HG03457 (cell line): Measurements from ENCODE around the gene SSTR3.

Experiments used
- ATAC-seq: cut with Tn5 transposase; IDR thresholded peaks from one replicate; pipeline ENCODE4 v1.9.1; 2021; ENCODE audit warnings: moderate number of reproducible peaks; ENCODE audit not compliant: unreplicated experiment

The SSTR3 gene

DNA sequence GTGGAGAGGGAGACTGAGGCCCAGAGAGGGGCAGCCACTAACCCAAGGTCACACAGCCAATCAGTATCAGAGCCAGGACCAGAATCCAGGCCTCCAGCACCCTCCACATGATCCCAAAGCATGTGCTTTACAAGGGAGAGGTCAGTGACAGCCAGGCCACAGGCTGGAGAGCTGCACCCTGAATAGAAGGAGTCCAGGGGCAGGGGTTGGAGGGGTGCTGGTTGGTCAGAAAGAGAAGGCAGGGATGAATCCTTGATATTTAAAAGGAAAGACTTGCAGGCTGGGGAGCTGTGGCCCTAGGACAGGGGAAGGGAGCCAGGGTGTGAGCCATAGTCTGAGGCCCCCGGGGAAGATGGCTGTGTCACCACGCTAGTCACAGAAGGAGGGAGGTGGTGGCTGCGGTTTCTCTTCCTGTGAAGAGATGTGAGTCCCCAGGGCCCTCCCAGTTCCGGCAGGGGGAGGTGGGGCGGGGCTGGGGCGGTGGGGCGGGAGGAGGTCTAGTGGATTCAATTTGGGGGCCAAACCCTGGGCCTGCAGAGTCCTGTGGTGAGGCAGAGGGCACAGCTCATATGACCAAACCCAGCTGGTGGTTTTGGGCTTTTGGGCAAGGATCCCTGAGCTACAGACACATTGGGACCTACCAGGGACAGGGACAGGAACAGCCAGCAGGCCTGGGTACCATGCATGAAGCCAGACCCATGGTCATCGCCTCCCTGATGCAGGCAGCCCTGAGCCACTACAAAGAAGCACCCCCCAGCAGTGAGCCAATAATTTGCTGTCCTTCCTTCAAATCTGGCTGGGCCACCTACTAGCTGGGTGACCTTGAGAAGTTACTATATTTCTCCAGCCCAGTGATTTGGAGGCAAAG, 17.8 kb upstream of the SSTR3 start:
- ATAC-seq: no peak

DNA sequence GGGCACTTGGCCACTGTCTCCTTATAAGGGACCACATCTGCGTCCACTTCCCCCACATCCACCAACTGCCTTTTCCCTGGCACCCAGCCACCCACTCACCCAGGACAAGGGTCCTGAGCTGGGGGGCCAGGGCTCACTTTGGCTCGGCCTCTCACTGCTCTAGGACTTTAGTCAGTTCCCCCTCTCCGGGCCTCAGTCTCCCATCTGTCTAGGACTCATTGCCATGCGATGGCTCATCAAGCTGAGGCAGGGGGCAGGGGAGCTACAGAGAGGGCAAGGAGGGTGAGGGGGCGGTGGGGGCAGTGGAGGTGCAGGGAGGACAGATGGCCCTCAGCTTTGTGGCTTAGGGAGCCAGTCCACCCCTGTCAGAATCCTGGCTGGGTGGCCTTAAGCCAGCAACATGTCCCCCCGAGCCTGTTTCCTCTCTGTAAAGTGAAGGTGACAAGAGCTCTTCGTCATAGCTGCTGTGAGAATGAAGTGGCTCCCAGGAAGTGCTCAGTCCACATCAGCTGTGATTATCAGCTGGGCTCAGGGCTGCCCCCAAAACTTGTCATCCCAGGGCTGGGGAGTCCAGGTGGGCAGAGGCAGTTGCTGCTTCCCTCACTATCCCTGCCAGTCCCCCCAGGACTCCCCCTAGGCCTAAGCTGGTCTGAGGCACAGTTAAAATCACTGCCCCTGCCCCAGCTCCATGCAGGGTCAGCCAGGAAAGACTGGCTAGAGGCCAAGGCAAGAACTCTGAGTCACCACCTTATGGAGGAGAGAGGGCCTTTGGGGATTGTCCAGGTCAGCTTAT, 16.9 kb upstream of the SSTR3 start:
- ATAC-seq: no peak

DNA sequence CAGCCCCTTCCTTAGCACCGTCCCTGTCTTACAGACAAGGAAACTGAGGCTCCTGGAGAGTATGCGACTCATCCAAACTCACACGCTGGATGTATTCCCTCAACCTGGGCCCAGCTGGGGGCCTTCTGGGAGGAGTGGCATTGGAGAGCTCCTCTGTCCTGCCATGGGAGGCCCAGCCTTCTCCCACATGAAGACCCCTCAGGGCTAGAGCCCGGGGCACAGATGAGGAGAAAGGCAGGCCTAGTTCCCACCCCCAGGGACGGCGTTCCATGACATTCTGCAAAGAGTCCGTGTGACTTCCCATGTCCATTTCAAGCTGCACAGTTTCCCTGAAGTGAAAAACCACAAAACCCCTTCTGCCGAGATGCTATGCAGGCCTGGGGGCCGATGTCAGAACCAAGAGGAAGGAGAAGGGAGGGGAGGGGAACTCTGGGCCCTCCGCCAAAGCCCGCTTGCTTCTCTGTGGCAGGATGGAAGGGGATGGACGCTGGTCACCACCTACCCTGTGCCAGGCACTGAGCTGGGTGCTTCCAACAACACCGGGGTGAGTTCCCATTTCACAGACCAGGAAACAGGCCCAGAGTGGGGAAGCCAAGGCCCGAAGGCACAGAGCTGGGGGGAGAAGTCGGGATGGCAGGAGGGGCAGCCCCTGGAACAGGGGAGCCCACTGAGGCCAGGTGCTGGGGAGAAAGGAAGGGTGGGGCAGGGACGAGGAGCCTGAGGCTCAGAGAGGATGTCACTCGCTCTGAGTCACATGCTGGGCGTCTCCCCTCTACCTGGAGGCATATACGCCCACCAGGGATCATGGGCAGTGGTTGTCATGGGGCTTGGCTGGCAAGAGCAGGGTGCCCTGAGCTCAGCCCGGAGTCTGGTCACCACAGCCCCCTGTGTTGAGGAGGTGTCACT, 16.1 kb upstream of the SSTR3 start:
- ATAC-seq: no peak

DNA sequence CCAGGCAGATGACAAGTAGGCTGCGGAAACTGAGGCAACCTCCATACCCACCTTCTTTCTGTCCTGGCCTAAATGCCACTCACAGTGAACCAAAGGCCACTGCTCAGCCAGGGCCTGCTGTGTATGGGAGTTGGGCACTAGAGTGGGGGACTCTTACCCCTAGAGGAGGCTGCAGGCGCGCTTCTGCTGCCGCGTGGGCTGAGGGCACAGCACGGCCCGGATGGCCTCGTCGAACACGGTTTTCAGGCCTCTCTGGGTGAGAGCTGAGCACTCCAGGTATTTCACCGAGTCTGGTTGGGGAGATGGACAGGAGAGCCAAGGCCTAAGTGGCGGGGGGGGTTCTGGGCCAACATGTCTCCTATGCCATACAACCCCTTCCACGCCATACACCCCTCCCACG, 14.2 kb upstream of the SSTR3 start:
- no peak for ATAC-seq

DNA sequence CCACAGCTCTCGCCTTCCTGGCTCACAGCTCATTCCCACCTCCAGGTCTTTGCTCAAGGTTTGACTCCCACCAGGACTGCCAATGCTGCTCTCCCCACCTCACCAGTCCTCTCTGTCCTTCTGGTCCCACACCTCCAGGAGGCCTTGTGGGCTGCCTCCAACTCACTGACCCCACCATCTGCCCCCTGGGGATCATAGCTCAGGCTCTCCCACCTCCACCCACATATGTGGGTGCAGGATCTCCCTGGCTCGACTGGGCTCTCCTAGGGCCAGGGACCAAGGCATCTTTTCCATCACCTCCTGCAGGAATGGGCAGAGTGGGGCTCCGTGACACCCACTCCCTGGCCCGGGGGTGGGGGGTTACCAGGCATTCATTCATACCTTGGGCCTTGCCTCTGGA, 13.8 kb upstream of the SSTR3 start:
- no peak for ATAC-seq

DNA sequence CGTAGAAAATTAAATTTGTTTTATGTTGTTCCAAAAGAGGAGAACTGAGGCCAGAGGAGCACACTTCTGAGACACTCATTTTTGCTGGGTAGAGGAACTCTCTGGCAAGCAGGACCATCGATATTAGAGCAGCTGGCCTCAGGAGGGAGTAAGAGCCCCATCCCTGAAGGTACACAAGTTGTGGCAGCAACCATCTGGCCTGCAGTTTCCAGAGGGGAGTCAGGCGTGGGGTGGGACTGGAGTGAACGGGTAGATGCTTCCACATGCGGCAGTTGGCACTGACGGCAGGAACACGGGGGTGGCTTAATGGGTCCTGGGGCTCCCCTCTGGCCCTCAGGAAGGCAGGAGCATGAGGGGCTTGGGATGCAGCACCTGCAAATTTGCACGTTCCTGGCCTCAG, 13.2 kb upstream of the SSTR3 start:
- no peak for ATAC-seq

DNA sequence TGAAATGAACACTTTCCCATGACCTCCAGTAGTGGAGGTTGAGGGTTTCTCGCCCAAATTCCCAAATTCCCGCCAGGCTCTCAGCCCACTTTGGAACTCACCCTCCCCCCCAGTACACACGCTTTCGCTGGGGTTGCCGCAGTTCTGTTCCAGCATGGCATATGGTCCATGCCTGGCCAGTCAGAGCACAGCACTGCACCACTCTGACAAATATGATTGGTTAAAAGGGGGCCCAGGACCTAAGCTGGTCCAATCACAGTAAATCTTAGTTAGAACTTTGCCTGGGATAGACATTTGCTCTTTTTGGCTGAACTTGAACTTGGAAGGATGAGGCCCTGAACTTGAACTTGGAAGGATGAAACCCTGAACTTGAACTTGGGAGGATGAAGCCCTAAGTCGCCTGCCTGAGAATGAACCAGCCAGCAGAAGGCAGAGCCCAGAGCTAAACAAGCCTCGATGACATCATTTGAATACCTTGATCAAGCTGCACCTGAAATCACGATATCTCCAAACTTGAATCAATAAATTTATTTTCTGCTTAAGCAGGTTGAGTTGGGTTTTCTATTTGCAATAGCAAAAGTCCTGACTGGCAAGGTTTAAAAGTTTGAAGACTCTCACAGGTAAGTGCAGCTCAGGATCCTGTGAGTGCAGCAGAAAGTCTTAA, 12.6 kb upstream of the SSTR3 start:
- ATAC-seq: no peak

DNA sequence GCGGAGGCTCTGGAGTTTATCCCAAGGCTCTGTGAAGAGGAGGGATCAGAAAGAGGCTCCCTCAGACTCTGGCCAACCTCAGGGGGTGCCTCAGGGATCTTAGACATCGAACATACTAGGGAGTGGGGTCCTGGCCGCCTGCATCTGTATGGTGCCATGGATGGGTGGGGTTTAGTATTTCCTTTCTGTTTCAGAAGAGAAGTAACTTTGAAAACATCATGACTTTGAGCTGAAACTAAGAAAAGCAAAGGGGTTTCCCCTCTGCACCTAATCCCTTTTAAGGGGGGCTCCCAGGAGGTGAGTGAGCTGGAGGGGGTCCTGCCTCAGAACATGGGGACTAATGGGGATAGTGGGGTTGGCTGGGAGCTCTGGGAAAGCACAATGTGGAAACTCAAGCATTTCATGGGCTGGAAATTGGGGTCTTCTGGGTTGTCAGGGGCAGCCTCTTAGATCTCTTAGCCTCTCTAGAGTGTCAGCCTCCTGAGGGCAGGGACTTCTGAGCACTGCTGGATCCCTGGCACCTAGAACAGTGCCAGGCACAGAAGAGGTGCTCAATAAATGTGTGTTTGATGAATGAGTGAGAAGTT, 11.8 kb upstream of the SSTR3 start:
- ATAC-seq: no peak

DNA sequence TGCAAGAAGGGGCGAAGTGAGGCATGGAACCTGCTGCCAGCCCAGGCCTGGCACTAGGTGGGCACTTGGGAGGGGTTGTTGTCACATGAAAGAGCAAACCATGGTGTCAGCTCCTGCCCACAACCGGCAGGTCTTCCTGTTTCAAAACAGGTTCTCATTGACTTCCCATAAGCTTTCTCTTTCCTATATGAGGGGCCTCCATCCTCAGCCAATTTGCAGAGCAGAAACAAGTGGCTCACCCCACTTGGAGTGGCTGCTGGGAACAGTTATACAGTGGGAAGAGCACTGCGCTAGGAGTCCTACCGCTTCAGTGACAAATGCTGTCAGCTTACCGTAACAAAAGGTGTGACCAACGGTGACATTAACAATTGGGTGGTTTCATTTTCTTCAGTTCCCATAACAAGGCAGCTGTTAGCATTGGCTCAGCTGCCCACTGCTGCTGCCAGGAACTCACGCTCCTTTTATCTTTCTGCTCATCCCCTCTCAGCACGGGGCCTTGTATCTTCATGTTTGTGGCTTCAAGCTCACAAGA, 10.2 kb upstream of the SSTR3 start:
- ATAC-seq: no peak

DNA sequence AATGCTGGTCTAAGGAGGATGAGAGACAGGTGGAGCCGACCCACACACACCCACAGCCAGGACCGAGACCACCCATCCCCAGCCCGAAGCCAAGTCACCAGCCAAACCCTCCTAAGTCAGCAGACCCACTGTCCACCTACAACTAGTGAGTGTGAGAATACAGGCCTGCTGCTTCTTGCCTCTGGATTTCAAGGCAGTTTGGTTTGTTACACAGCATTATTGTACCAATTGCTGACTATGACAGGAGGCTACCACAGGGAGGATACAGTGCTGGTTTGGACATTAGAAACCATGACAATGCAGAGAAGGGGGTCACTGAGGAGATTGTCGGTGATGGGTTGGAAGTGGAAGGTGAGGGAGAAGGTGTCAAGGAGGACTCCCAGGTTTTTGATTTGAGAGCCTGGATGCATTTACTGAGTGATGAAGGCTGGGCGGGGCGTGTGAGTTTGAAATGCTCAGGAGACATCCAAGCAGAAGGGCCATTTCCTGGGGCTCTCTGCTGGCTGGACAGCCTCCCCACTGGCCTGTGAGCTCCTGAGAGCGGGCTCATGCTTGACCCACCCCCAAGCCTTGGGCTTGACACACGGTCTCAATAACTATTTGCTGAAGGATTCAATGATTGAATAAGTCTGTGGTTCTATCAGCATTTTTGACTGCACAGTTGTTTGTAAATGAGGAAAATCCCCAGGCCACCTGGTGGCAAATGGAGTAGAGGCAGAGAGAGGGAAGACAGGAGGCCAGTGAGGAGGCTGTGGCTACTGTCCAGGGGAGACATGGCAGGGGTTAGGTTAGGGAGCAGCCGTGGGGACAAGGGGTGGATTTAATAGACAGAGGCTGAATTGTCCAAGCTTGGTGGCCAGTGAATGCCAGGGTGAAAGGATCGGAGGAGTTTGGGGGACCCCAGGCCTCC, 9.4 kb upstream of the SSTR3 start:
- no peak for ATAC-seq

DNA sequence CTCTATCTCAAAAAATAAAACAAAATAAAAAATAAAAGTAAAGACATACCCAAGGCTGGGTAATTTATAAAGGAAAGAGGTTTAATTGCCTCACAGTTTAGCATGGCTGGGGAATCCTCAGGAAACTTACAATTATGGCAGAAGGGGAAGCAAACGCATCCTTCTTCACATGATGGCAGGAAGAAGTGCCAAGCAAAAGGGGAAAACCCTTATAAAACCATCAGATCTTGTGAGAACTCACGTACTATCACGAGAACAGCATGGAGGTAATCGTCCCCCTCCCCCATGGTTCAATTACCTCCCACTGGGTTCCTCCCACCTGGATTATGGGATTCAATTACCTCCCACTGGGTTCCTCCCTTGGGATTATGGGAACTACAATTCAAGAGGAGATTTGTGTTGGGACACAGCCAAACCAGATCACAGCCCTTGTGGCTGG, 8.3 kb upstream of the SSTR3 start:
- ATAC-seq: no peak

DNA sequence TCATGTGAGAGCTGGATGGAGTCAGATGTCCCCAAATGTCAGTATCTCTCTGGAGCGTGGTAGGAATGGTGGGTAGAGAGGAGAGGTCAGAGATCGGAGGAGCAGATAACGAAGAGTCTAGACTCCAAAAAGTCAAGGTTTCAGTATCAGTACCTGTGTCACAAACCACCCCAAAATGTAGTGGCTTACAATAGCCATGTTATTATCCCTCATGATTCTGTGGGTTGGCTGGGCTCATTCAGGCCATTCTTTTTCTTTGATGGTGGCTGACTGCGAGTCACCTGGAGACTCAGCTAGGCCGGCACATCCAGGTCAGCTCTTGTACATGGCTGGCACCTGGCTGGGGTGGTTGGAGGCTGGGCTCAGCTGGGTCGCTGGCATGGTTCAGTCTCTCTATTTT, 7.3 kb upstream of the SSTR3 start:
- ATAC-seq: peak; percentile 5

DNA sequence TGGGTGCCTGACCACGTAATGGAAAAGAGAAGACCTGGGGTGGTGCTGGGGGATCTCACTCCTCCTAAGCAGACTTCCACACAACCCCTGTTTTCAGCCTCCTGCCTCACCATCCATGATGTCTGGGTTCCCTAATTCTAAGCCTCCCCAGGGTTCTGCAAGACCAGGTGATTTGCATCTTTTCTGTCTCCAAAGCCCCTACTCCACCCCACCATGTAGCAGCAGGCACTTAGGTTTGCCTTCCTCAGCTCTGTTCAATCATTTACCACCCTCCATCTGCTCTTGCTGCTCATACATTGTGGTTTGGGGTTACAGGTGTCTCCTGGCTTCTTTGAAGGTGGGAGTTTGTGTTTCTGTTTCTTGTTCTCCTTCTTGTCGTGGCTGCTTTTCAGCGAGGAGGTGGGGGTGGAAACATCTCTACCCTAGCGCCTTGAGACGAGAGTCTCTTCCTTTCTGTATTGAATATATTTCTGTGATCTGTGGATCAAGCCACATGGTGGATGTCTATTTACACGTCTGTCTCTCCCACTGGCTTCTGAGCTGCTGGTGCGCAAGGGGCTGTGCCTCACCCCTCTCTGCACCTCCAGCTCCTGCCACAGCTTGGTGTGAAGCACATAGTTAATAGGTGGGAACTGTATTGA, 6.6 kb upstream of the SSTR3 start:
- ATAC-seq: peak; percentile 47

DNA sequence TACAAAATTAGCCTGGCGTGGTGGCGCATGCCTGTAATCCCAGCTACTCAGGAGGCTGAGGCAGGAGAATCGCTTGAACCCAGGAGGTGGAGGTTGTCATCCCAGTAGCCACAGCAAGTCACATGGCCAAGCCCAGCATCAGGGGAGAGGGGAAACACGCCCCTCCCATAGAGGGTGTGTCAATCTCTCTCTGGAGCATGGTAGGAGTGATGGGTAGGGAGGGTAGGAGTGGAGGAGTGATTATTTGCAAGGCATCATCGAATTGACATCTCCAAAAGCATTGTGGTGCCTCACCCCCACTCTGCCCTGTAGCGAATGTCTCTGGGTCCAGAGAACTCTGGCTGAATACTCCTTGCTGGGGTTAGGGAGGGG, 6.1 kb upstream of the SSTR3 start:
- no peak for ATAC-seq

DNA sequence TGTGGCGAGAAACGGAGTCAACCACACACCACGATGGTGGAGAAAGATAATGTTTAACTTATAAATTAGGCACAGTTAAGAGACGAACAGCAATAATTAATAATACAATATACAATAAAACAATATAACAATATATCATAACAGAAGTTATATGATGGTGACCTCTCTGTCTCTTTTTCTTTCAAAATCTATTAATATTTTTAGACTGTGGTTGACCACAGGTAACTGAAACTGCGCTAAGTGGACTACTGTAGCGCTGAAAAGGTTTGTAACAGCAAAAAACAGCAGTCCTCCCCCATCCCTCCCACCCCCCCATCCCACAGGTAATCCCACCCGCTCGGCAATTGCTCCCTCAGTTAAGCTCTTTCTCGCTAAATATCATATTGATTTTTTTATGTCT, 3.6 kb upstream of the SSTR3 start:
- no peak for ATAC-seq

DNA sequence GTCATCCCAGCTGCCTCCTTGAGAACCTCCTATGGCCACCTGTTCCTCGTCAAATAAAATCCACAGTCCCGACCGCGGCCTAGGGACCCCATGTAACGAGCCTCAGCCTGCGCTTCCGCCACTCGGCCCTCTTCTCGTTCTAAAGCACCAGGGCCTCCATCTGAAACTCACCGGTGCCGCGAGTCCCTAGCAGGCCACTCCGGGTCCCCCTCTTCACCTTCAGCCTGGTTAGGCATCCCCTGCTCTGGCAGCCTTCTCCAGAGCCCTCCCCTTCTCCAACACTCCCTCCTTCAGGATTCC, 2.4 kb upstream of the SSTR3 start:
- no peak for ATAC-seq

DNA sequence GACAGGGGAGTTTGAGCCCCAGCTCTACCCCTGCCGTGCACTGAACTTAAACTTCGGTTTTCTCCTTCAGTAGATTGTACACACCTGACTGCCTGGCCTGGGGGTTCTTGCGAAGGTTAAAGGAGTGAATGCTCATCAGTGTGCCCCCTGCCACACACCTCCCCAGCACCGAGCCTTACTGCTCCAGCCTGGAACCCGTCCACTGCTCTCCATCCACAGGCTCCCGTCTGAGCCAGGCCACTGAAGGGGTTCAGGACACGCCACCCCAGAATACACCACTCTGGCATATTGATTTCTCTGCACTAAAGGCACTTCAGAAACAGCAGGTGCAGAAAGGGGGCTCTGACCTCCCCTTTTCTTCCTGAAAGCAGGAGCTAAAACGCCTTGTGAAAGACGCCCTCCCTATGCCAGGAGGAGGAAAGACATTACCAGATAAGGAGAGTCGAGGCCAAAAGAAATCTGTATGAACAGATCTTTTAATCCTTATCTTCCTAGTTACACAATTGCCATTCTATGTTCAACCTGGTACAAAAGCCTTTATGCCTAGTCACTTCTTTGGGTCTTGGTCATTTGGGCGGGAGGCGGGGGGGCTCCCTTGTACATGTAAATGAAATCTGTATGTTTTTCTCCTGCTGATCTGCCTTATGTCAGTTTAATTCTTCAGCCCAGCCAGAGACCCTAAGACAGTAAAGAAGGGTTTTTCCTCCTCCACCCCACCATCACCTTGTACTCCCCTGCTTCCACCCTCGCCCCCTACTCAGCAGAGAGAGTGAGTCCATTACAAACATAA, 1.9 kb upstream of the SSTR3 start:
- no peak for ATAC-seq
